DOHH2 (cell line): ENCODE measurements around the gene GALR3.

Experiments
- EZH2phosphoT487 ChIP-seq: fragments of 200-600 bp; sonication (generic); IDR thresholded peaks from 2 replicates; pipeline ENCODE4 v1.6.1; 2017; ENCODE audit warnings: borderline replicate concordance, mild to moderate bottlenecking, antibody characterized with exemption, low read length, moderate library complexity, mixed read lengths
- TF ChIP-seq, protein P1 (sequence below): fragments of 200-600 bp; sonication (generic); IDR thresholded peaks from one replicate; pipeline ENCODE4 v1.5.1; 2014; ENCODE audit warnings: antibody characterized with exemption, mild to moderate bottlenecking, low read depth, low read length; ENCODE audit not compliant: poor library complexity, severe bottlenecking

DNA sequence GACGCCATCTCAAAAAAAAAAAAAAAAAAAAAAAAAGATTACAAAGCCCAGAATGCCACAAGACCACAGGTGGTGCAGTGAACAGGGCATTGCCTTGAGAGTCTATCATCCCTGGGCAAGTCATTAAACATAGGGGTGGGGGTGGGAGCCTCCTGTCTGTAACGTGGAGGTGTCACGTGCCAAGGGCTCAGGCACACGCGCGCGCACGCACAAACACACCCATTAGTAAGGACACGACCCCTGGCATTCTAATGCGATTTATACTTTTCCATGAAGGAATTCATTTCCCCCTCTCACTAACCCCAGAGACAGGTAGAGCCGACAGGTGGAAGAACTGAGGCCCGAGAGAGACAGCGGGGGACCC lies 21.3 kb upstream of the GALR3 start:
- TF ChIP-seq, protein P1, sequence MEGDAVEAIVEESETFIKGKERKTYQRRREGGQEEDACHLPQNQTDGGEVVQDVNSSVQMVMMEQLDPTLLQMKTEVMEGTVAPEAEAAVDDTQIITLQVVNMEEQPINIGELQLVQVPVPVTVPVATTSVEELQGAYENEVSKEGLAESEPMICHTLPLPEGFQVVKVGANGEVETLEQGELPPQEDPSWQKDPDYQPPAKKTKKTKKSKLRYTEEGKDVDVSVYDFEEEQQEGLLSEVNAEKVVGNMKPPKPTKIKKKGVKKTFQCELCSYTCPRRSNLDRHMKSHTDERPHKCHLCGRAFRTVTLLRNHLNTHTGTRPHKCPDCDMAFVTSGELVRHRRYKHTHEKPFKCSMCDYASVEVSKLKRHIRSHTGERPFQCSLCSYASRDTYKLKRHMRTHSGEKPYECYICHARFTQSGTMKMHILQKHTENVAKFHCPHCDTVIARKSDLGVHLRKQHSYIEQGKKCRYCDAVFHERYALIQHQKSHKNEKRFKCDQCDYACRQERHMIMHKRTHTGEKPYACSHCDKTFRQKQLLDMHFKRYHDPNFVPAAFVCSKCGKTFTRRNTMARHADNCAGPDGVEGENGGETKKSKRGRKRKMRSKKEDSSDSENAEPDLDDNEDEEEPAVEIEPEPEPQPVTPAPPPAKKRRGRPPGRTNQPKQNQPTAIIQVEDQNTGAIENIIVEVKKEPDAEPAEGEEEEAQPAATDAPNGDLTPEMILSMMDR = no peak
- no peak for TF ChIP-seq EZH2phosphoT487
